HL-60 (cell line): Measurements from ENCODE around the gene NOS3.

Experiments used
- DNase-seq, 2 experiments: peaks; one replicate each; pipeline ENCODE4 v3.0.0-alpha.2; 2010 to 2020; ENCODE audit warnings: low read depth in 1 of 2, low spot score in 1 of 2
- H3K27ac ChIP-seq: fragments of 250-450 bp; sonication (Bioruptor Pico); replicated peaks from 2 replicates; pipeline ENCODE4 v1.5.1; 2020; ENCODE audit warnings: mild to moderate bottlenecking, moderate library complexity
- H3K27me3 ChIP-seq: fragments of 250-450 bp; sonication (Bioruptor Pico); 2 replicates; pipeline ENCODE4 v1.5.1; 2021; ENCODE audit warnings: mild to moderate bottlenecking, moderate library complexity; ENCODE audit not compliant: insufficient read depth, poor library complexity, severe bottlenecking
- H3K4me3 ChIP-seq: replicated peaks from 2 replicates; pipeline ENCODE4 v1.5.1; 2011; ENCODE audit warnings: mild to moderate bottlenecking, control low read depth, low read length; ENCODE audit not compliant: insufficient read depth
- GABPA ChIP-seq: IDR thresholded peaks from 2 replicates; pipeline ENCODE4 v1.6.1; 2012; ENCODE audit warnings: low read depth
- POLR2AphosphoS5 ChIP-seq: IDR thresholded peaks from 2 replicates; pipeline ENCODE4 v1.6.1; 2012; ENCODE audit warnings: low read depth
- SPI1 ChIP-seq: IDR thresholded peaks from 2 replicates; pipeline ENCODE4 v1.6.1; 2012; ENCODE audit warnings: low read depth, mild to moderate bottlenecking, borderline replicate concordance
- TF ChIP-seq, protein P1 (sequence below): IDR thresholded peaks from 2 replicates; pipeline ENCODE4 v1.6.1; 2012; ENCODE audit warnings: low read depth; ENCODE audit not compliant: insufficient replicate concordance
- TF ChIP-seq, protein P2 (sequence below): IDR thresholded peaks from one replicate; pipeline ENCODE4 v1.5.1; 2011; ENCODE audit warnings: low read length, control low read depth, inconsistent platforms; ENCODE audit not compliant: insufficient read depth

Gene NOS3

GRCh38 chr7:151060416-151061212 lies 69.8 kb downstream of the NOS3 start:
- DNase-seq, result peak in 1 of 2 experiments; percentile 52
- TF ChIP-seq, protein P1, sequence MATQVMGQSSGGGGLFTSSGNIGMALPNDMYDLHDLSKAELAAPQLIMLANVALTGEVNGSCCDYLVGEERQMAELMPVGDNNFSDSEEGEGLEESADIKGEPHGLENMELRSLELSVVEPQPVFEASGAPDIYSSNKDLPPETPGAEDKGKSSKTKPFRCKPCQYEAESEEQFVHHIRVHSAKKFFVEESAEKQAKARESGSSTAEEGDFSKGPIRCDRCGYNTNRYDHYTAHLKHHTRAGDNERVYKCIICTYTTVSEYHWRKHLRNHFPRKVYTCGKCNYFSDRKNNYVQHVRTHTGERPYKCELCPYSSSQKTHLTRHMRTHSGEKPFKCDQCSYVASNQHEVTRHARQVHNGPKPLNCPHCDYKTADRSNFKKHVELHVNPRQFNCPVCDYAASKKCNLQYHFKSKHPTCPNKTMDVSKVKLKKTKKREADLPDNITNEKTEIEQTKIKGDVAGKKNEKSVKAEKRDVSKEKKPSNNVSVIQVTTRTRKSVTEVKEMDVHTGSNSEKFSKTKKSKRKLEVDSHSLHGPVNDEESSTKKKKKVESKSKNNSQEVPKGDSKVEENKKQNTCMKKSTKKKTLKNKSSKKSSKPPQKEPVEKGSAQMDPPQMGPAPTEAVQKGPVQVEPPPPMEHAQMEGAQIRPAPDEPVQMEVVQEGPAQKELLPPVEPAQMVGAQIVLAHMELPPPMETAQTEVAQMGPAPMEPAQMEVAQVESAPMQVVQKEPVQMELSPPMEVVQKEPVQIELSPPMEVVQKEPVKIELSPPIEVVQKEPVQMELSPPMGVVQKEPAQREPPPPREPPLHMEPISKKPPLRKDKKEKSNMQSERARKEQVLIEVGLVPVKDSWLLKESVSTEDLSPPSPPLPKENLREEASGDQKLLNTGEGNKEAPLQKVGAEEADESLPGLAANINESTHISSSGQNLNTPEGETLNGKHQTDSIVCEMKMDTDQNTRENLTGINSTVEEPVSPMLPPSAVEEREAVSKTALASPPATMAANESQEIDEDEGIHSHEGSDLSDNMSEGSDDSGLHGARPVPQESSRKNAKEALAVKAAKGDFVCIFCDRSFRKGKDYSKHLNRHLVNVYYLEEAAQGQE, result no peak
- peak overlapping the region; percentile 84 for H3K4me3 ChIP-seq
- peak overlapping the region; percentile 66 for H3K27ac ChIP-seq
- no peaks in the 10 kb centered on the region for H3K27me3 ChIP-seq

GRCh38 chr7:151061213-151062110 lies 70.6 kb downstream of the NOS3 start:
- Histone ChIP-seq H3K27me3 (no peaks in the 10 kb centered on the region), H3K4me3 (no peak overlapping the region), H3K27ac (no peak overlapping the region)
- DNase-seq, result no peak
- TF ChIP-seq SPI1, result no peak
- TF ChIP-seq, protein P2, sequence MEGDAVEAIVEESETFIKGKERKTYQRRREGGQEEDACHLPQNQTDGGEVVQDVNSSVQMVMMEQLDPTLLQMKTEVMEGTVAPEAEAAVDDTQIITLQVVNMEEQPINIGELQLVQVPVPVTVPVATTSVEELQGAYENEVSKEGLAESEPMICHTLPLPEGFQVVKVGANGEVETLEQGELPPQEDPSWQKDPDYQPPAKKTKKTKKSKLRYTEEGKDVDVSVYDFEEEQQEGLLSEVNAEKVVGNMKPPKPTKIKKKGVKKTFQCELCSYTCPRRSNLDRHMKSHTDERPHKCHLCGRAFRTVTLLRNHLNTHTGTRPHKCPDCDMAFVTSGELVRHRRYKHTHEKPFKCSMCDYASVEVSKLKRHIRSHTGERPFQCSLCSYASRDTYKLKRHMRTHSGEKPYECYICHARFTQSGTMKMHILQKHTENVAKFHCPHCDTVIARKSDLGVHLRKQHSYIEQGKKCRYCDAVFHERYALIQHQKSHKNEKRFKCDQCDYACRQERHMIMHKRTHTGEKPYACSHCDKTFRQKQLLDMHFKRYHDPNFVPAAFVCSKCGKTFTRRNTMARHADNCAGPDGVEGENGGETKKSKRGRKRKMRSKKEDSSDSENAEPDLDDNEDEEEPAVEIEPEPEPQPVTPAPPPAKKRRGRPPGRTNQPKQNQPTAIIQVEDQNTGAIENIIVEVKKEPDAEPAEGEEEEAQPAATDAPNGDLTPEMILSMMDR, result no peak
- no peak for TF ChIP-seq POLR2AphosphoS5
- no peak for TF ChIP-seq GABPA
- TF ChIP-seq, protein P1, result no peak

- no peaks in the 10 kb centered on the region for H3K27me3 ChIP-seq
- DNase-seq, result no peak
- TF ChIP-seq GABPA (no peak), POLR2AphosphoS5 (no peak), SPI1 (no peak)
- TF ChIP-seq, protein P1, result no peak
- TF ChIP-seq, protein P2, result no peak
- H3K27ac ChIP-seq, result no peak overlapping the region
- no peak overlapping the region for H3K4me3 ChIP-seq
These were observed 71.2 kb downstream of the NOS3 start for GRCh38 chr7:151062111-151062398.
